Fibroblast of skin of back (primary cell): Measurements from ENCODE around the gene WDR76.
"Not testable (repeated sequence)": the region's sequence is repeated elsewhere in the genome, so short reads cannot be mapped to it uniquely, and the experiment has no call there.

Experiments
- DNase-seq: peaks from one replicate; pipeline ENCODE4 v3.0.0-alpha.2; 2013

The WDR76 gene

DNA sequence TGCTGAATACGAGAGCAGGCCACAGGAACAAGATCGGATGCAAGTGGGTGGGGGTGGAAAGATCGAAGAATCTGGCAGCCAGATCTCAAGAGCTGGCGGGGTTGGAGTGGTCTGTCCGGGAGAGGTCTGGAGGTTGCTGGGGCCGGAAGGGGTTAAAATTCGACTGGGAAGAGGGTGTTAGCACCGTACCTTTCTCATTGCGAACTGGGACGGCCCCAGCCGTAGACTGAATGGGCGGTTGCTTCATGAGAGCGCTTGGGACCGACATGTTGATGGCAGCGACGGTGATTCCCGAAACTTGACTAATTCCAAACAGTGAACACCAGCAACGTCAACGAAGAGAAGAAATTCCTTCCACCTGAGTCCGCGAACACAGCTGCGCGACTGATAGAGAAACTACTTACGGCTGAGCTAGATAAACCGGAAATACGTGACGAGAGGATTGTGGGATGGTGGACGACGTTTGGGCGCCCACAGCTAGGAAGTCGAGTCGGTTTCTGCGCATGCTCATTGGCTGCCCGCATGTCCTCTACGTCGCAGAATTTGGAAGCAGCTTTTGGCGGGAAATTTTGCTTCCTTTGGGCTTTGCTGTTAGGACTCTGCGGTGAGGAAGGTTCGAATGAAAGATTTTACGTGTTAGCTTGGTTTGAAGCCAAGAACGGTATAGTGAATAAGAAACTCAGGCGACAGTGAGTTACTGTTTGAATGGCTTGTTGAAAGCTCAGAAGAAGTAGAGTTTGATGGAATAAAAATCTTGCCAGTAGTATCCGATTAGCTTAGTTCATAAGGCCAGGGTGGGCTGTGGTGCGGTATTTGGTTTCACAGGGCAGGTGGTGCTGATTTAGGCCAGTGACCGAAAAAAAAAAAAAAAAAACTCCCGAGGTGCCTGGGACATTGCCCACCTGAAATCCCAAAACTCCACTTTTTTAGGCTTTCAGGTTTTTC, 2.2 kb upstream of the WDR76 start, which contains the start of gene MFAP1:
Gene MFAP1 (minus strand): TSS at position 389 of the 945 bp plus-strand sequence. CDS start 121 bp downstream, at position 268.
- peak; percentile 97 for DNase-seq

DNA sequence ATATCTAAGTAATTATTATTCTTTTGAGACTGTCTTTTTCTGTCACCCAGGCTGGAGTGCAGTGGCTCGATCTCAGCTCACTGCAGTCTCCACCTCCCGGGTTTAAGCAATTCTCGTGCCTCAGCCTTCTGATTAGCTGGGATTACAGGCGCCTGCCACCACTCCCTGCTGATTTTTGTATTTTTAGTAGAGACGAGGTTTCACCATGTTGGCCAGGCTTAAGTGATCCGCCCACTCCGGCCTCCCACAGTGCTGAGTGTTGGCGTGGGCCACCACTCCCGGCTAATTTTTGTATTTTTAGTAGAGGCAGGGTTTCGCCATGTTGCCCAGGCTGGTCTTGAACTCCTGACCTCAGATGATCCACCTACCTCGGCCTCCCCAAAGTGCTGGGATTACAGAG, 1.5 kb upstream of the WDR76 start:
- DNase-seq: not testable (repeated sequence)

DNA sequence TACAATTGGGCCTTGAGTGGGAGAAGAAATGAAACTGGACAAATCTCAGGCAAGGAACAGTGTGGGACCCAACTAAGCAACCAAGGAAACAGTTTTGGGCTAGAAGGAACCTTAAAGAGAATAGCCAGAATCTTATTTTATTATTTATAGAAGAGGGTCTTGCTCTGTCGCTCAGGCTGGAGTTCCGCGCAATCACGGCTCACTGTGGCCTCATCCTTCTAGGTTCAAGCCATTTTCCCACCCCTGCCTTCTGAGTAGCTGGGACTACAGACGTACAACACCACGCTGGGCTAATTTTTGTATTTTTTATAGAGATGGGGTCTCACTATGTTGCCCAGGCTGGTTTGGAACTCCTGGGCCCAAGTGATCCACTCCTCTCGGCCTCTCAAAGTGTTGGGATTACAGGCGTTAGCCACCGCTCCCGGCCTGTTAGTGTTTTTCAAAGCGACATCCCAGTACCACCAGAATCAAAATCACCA, 734 bp upstream of the WDR76 start:
- no peak for DNase-seq

DNA sequence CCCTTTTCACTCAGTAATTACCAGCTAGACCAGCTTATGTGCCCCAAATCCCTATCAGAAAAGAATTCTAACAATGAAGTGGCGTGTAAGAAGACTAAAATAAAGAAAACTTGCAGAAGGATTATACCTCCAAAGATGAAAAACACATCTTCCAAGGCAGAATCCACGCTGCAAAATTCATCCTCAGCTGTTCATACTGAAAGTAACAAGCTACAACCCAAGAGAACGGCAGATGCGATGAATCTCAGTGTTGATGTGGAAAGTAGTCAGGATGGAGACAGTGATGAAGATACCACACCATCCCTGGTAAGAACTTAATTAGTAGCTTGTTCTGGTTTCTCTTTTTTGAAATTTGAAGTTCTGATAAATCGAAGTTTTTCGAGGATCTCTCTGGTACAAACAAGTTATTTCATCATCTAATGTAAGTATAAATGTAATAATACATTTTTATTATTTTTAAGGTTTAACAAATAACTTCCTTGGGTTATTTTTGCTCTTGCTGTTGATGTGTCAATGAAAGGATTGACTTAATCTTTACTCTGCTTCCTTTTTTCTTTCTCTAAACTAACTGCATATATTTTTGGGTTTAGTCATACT, 1.4 kb downstream of the WDR76 start:
- DNase-seq: peak; percentile 11

DNA sequence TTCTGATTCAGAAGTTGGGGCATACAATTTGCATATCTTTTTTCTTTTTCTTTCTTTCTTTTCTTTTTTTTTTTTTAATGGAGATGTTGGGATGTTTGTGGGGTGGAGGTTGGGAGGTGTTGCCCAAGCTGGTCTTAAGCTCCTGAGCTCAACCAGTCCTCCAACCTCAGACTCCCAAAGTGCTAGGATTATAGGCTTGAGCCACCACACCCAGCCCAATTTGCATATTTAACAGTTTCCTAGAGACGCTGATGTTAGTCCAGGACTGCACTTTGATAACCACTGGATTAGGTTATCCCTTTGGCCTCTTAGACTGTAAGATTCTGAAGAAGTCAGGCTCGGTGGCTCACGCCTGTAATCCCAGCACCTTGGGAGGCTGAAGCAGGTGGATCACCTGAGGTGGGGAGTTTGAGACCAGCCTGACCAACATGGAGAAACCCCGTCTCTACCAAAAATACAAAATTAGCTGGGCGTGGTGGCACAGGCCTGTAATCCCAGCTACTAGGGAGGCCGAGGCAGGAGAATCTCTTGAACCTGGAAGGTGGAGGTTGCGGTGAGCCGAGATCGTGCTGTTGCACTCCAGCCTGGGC, 3.2 kb downstream of the WDR76 start:
- not testable (repeated sequence) for DNase-seq

DNA sequence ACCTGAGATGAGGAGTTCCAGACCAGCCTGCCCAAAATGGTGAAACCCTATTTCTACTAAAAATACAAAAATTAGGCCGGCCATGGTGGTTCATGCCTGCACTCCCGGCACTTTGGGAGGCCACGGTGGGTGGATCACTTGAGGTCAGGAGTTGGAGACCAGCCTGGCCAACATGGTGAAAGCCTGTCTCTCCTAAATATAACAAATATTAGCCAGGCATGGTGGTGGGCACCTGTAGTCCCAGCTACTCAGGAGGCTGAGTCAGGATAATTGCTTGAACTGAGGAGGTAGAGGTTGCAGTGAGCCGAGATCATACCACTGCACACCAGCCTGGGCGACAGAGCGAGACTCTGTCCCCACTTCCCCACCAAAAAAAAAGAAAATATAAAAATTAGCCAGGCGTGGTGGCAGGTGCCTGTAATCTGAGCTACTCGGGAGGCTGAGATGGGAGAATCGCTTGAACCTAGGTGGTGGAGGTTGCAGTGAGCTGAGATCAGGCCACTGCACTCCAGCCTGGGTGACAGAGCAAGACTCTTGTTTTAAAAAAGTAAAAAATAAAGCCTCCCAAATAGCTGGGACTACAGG, 4.0 kb downstream of the WDR76 start:
- not testable (repeated sequence) for DNase-seq

DNA sequence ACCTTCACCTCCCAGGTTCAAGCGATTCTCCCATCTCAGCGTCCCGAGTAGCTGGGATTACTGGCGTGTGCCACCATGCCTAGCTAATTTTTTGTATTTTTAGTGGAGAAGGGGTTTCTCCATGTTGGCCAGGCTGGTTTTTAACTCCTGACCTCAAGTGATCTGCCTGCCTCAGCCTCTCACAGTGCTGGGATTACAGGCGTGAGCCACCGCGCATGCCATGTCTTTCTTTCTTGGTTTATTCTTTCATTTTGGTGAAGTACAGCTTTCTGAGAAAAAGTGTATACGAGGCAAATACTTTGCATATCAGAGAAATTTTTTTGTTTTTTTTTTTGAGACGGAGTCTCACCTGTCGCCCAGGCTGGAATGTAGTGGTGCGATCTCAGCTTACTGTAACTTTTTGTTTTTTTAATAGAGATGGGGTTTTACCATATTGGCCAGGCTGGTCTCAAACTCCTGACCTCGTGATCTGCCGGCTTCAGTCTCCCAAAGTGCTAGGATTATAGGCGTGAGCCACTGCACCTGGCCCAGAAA, 4.8 kb downstream of the WDR76 start:
- not testable (repeated sequence) for DNase-seq

DNA sequence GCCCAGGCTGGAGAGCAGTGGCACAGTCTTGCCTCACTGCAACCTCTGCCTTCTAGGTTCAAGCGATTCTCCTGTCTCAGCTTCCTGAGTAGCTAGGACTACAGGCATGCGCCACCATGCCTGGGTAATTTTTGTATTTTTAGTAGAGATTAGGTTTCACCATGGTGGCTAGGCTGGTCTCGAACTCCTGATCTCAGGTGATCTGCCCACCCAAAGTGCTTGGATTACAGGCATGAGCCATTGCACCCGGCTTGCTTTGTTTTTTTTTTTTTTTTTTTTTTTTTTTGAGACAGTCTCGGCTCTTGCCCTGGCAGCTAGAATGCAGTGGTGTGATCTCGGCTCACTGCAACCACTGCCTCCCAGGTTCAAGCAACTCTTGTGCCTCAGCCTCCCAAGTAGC, 5.7 kb downstream of the WDR76 start:
- DNase-seq: not testable (repeated sequence)

DNA sequence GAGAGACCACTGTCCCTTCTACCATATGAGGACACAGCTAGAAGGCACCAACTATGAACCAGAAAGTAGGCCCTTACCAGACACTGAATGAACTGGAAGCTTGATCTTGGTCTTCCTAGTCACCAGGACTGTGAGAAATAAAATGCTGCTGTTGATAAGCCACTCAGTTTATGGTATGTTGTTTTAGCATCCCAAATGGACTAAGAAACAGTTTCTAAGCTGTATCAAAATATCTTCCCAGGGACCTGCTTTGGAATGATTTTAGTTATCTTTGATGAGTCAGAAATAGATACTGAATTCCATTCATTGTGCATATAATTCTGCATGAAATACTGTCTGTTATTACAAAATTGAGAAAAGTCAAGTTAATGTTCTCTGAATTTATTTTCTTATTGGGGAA, 18.6 kb downstream of the WDR76 start:
- DNase-seq: peak; percentile 56

DNA sequence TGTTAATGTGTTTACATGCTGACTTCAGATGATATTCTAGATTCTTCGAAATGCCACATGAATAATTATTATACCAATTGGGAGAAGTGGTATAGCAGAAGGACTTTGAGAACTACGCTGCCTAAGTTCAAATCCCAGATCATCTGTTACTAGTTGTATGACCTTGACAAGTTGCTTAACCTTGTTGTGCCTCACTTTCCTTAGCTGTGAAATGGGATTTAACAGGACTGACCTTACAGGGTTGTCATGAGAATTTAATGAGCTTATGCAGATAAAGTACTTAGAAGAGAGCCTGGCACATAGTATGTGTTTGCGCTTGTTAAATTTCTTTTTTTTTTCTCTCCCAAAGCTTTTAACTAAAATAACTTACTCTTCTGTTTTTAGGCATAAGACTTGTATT, 24.4 kb downstream of the WDR76 start:
- DNase-seq: no peak

DNA sequence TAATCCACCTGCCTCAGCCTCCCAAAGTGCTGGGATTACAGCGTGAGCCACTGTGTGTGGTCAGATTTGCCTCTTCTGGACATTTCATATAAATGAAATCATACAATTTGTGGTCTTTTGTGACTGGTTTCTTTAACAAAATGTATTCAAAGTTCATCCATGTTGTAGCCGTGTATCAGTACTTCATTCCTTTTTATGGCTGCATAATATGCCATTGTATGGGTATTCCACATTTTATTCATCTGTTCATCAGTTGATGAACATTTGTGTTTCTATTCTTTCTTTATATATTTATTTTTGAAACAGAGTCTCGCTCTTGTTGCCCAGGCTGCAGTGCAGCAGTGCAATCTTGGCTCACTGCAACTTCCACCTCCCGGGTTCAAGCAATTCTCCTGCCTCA, 25.8 kb downstream of the WDR76 start:
- no peak for DNase-seq

DNA sequence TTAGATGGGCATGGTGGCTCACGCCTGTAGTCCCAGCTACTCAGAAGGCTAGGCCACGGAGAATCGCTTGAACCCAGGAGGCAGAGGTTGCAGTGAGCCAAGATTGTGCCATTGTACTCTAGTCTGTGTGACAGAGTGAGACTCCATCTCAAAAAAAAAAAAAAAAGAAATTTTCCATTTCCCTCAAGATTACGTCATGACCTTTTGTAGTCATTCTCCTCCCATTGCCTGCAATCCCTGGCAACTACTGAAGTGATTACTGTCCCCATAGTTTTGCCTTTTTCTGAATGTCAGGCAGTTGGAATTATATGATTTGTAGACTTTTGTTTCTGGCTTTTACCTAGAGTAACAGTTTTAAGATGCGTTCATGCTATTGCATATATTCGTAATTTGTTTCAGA, 28.0 kb downstream of the WDR76 start:
- no peak for DNase-seq

DNA sequence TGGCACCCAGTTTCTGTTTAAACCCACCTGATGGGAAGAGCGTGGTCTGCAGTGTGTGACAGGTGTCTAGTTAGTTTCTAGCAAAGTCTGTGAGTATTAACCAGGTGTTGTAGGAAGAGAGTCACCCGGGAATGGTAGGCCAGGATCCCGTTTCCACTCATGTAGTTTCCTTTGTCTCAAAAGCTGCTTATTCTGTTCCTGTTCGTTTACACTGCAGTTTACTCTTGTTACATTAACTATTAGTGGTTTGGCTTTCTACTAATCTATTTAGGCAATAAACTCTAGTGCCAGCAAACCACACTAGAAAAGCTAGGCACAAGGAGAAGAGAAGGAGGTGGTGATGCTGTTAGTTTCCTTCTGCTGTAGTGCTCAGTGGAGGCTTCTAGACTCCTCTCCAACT, 32.7 kb downstream of the WDR76 start:
- DNase-seq: no peak

DNA sequence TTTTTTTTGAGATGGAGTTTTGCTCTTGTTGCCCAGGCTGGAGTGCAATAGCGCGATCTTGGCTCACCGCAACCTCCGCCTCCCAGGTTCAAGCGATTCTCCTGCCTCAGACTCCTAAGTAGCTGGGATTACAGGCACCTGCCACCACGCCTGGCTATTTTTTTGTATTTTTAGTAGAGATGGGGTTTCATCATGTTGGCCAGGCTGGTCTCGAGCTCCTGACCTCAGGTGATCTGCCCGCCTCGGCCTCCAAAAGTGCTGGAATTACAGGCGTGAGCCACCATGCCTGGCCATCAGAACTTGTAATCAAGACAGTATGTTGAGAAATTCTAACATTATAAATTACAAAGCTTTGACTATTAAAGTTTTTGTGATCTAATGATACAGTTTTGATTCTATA, 39.8 kb downstream of the WDR76 start:
- not testable (repeated sequence) for DNase-seq

DNA sequence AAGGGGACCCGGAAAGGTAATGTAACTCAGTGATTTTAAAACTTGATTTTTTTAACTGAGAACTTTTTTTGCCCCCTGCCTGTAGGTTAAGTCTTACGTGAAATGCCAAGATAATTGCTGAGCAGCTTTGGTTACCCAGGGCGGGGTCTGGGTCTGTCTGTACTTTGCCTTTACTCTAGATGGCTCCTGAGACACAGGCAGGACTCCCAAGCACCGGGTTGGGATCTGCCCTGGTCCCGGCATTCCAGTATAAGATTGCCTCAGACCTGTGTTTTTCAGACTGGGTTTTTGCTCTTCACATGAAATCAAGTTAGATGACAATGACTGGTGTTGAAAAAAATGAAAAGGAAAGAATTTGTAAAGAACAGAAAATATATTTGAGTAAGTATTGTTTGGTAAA, 40.3 kb downstream of the WDR76 start:
- DNase-seq: no peak

DNA sequence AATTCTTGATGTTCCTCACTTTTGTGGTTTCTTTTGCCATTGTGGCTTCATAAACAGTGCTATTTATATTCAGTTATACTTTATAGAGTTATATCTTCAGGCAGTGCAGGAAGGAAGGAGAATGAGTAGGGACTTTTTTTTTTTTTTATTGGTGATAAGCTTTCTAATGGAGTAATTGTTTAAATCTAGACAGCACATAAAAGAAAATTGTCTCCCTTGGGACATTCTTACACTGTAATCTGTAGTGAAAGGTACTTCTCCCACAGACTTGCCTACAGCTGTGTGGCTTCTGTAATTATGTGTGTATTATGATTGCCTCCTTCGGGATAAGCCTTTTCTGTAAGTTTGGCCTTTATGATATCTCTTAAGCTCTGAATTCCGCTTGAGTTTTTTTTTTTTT, 41.6 kb downstream of the WDR76 start:
- no peak for DNase-seq

DNA sequence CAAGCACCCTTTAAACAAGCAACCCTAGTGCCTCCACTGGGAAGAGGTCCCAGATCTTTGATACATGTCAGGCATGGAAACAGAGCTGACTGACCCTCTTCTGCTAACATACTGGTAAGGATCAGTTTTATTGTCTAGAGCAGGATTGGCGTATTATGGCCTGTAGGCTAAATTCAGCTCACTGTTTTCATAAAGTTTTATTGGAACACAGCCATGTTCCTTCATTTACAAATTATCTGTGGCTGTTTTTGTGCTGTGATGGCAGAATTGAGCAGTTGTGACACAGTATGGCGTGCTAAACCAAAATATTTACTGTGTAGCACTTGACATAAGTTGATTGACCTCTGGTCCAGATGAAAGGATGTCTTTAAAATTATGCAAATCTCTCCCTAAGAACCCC, 45.0 kb downstream of the WDR76 start:
- DNase-seq: no peak

DNA sequence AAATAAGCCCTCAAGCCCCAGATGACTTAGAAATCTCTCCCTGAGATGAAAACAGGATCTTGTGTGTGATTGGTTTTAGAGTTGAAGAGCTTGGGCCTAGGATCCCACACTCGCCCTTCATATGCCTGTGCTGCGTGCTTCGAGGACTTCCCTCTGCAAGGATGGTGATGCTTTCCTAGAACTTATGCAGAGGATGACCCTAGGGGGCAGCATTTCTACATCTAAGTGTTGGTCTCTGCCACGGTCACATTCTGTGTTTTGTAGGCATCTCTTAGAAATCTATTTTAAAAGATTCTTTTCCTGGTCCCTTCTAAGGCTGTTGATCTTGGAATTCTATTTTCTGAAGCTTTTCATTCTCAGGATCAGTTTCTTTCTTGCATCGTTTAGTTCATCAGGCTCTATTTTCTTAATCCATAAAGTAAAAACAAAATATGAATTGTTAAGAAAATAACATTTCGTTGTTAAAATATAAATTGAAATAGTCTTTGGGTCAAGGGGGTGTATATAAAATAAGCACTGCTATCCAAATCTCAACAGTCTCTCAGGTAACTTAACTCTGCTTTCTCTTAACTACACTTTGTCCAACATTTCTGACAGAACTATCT, 45.7 kb downstream of the WDR76 start:
- peak; percentile 71 for DNase-seq

DNA sequence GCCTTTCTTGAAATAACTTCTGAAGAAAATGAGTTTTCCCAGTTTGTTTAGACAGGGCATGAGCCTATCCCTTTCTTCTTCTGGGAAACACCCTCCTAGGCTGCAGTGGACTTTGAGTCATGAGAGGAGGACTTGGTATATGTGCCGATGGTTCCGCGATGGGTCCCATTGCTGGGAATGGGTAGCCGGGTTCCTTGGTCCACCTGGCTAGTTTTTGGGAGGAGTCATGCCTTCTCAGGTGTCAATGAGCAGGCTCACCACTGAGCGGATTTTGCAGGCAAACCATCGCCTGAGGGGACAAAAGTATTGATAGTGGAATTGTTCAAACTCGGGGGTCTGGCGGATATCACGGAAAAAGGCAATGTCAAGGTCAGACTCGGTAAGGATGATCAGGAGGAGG, 46.8 kb downstream of the WDR76 start:
- DNase-seq: no peak

DNA sequence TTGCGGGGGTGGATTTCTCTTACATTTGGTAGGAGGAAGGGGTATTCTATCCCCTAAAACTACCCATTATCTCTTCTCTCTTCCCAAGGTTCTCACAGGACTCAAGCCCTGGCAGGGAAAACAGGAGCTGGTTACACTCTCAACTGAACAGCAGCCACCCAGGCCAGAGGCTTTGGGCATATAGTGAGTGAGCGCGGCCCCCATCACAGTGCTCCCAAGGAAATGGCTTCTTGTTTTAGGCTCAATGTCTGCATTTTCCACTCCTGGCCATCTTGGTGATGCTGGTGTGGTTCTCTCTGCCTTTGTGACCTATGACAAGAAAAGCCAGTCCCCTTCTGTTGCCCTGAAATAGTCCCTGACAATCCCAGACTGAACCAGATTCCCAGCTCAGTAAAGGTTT, 50.1 kb downstream of the WDR76 start:
- no peak for DNase-seq

DNA sequence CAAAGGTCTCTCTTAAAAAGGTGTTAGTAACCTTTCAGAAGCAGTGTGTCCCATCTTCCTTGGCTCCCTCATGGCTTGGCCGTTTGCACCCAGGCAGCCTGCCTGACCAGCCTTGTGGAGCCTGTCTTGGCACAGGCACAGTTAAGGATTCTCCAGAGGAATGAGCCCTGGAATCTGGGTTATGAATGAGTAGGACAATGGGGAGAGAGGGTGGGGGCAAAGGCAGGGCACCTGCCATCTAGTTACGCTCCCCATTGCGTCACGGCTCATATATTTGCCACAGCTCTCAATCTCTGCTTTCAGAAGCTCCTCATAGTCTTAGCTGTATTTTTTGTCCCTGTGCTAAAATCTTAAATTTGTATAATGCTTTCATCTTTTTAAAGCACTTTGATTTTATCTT, 50.6 kb downstream of the WDR76 start:
- DNase-seq: no peak

DNA sequence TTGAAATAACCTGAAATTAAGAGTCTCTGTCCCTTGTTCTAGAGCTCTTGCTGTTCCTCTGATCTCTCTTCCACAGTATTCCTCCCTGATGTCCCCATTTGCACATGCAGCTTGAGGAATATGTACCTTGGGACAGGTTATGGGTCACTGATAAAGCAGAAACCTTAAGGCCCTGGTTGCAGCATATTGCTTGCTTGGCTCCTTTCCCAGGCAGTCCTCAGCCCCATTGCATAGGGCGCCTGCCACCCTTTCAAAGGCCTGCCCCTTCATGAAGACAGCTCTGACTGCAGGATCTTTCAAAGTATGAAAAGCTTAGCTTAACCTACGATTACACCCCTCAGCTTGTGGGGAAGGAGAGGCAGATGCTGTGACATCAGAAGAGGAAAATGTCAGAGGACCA, 51.6 kb downstream of the WDR76 start:
- no peak for DNase-seq
